HG03196 (cell line): ENCODE data around the gene TREX2.

Experiments used
- ATAC-seq: cut with Tn5 transposase; IDR thresholded peaks from one replicate; pipeline ENCODE4 v1.9.1; 2021; ENCODE audit not compliant: unreplicated experiment

The TREX2 gene

GRCh38 chrX:153440556-153441135 is 5.2 kb downstream of the TREX2 start:
- ATAC-seq, result no peak

- ATAC-seq, result no peak
Observed at GRCh38 chrX:153439977-153440376, 5.9 kb downstream of the TREX2 start.

GRCh38 chrX:153438532-153438931 is 7.3 kb downstream of the TREX2 start:
- ATAC-seq, result no peak

GRCh38 chrX:153435845-153436244 is 10.0 kb downstream of the TREX2 start:
- no peak for ATAC-seq

GRCh38 chrX:153434801-153435200 is 11.1 kb downstream of the TREX2 start:
- no peak for ATAC-seq

- no peak for ATAC-seq
Observed at GRCh38 chrX:153433781-153434285, 12.0 kb downstream of the TREX2 start.

GRCh38 chrX:153433161-153433680 is 12.6 kb downstream of the TREX2 start:
- no peak for ATAC-seq

- no peak for ATAC-seq
Observed at GRCh38 chrX:153430796-153431195, 15.1 kb downstream of the TREX2 start.

- no peak for ATAC-seq
Observed at GRCh38 chrX:153426204-153426603, 19.7 kb downstream of the TREX2 start.

- ATAC-seq, result no peak
Observed at GRCh38 chrX:153423652-153424051, 22.2 kb downstream of the TREX2 start.

GRCh38 chrX:153421856-153422255 is 24.0 kb downstream of the TREX2 start:
- ATAC-seq, result no peak

GRCh38 chrX:153420851-153421599 is 24.8 kb downstream of the TREX2 start:
- ATAC-seq, result no peak

GRCh38 chrX:153417637-153418036 is 28.2 kb downstream of the TREX2 start:
- ATAC-seq, result no peak

- no peak for ATAC-seq
Observed at GRCh38 chrX:153416781-153417450, 28.9 kb downstream of the TREX2 start.

- no peak for ATAC-seq
Observed at GRCh38 chrX:153414856-153415510, 30.9 kb downstream of the TREX2 start.

- no peak for ATAC-seq
Observed at GRCh38 chrX:153413731-153414130, 32.1 kb downstream of the TREX2 start.

- no peak for ATAC-seq
Observed at GRCh38 chrX:153412746-153413720, 32.8 kb downstream of the TREX2 start.

GRCh38 chrX:153411988-153412574 is 33.8 kb downstream of the TREX2 start:
- ATAC-seq, result no peak

- ATAC-seq, result no peak
Observed at GRCh38 chrX:153411255-153411987, 34.4 kb downstream of the TREX2 start, which contains the start of gene ZFP92. ZFP92 (plus strand) TSS chrX:153411472; CDS start chrX:153418323, 6,851 bp downstream.
